Omental fat pad (tissue), 4 donors: ENCODE measurements around the gene FAR2. TPM values are rescaled to one million over a fixed set of nuclear protein-coding genes. Genes with fewer than 3 reads are reported as not detected.
"Not testable (repeated sequence)": the region's sequence is repeated elsewhere in the genome, so short reads cannot be mapped to it uniquely, and the experiment has no call there.

Experiments
- ATAC-seq: fragments of 150-250 bp; one replicate; pipeline ENCODE4 v1.9.1; 2016; ENCODE audit warnings: mild to moderate bottlenecking, moderate library complexity; ENCODE audit not compliant: low FRiP score
- DNase-seq: peaks from one replicate; pipeline ENCODE4 v3.0.0-alpha.2; 2019; ENCODE audit warnings: low spot score
- CTCF ChIP-seq, 3 donors: fragments of 450-650 bp; IDR thresholded peaks; one replicate each; pipeline ENCODE4 v1.5.1; 2016 to 2017; ENCODE audit warnings: antibody characterized with exemption in 3 of 3, mild to moderate bottlenecking in 3 of 3, moderate library complexity in 2 of 3
- total RNA-seq, 4 donors: library from RNA; depleted of rRNA; stranded (reverse); fragments of >200 nt; gene quantifications; one replicate each; pipeline ENCODE4 v1.1.0, GENCODE V29; 2016

Gene FAR2
- total RNA-seq, 4 donors from 2014 or later, result 4.5 to 25.4 (median 18.7) TPM

GRCh38 chr12:29164477-29165393, 15.7 kb downstream of the FAR2 start:
- TF ChIP-seq CTCF (IDR thresholded peaks at IDR 0.05), result no peak
- no peak for ATAC-seq
- DNase-seq, result no peak

DNA sequence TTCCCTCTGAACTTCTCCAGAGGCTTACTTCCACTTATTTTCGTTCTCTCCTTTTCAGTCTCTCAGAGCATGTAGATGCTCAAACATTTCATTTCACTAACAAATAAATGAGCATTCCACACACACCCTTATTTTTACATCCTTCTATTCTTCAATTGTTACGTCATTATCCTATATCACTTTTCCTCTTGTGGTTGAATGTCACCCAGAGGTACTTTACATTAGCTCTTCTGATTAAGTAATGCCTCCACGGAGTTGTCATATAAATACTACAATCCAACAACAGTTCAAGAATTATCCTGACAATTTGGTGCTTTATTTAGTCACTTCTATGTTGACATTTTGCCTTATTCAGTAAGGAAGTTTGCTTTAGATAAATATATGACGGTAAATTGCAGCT, 18.4 kb downstream of the FAR2 start:
- DNase-seq (no peak), ATAC-seq (no peak)
- TF ChIP-seq CTCF (IDR thresholded peaks at IDR 0.05), result no peak

- ATAC-seq (no peak), DNase-seq (no peak)
- TF ChIP-seq CTCF (IDR thresholded peaks at IDR 0.05), result no peak
Observed at GRCh38 chr12:29167988-29168387, 18.9 kb downstream of the FAR2 start.

GRCh38 chr12:29169978-29170377, 20.9 kb downstream of the FAR2 start:
- ATAC-seq, DNase-seq: not testable (repeated sequence)

DNA sequence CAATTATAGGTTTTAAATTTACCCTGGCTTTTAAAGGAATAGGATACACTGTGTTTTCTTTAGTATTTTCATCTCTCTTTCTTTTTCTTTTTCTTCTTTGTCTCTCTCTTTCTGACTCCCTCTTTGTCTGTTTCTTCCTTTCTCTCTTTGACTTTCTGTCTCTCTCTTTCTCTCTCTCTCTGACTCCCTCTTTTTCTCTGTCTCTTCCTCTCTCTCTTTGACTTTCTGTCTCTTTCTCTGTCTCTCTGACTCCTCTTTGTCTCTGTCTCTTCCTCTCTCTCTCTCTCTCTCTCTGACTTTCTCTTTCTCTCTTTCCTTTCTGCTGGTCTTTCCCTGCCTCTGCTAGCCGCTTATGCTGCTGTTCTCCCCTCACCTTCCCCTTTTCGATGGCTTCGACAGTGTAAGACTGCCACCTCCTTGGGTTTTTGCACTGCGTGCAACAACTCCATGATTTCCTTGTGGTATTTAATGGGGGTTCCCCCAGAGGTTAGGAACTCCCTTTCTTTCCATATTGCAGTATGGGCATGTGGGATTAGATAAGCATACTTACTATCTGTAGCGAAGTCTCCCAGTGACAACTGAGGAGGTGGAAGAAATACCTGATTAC, 21.5 kb downstream of the FAR2 start:
- not testable (repeated sequence) for DNase-seq, ATAC-seq

GRCh38 chr12:29171421-29172258, 22.6 kb downstream of the FAR2 start:
- TF ChIP-seq CTCF (IDR thresholded peaks at IDR 0.05), result no peak
- no peak for DNase-seq
- ATAC-seq, result no peak

DNA sequence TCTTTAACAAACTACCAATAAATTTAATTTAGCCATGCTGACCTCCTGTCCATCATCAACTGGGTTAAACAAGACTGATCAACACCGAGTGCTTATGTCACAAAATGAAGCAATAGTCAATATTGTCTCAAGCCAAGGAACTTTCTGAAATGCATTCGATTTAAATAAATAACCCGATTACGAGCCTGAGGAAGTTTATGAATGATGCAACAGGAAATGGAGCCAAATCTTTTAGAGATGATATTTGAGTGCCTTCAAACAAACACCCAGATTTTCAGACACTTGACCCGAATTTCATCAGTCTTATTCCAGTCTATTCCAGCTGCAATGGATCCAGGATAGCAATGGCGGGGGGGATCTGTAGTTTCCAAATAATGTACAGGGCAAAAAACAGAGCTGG, 27.9 kb downstream of the FAR2 start:
- no peak for ATAC-seq
- DNase-seq, result no peak
- no peak for TF ChIP-seq CTCF (IDR thresholded peaks at IDR 0.05)

DNA sequence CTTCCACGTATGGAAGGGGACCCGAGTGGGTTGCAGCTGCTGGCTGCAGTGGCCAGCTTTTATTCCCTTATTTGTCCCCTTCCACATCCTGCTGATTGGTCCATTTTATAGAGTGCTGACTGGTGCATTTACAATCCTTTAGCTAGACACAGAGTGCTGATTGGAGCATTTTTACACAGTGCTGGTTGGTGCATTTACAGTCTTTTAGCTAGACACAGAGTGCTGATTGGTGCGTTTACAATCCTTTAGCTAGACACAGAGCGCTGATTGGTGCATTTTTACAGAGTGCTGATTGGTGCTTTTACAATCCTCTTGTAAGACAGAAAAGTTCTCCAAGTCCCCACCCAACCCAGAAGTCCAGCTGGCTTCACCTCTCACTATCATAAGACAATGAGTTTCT, 33.2 kb downstream of the FAR2 start:
- ATAC-seq, DNase-seq: not testable (repeated sequence)
